Rectal smooth muscle tissue (tissue), 1 donor: Measurements from ENCODE around the gene NTRK3.

ENCODE experiments used
- H3K27ac ChIP-seq: one replicate; pipeline ENCODE4 v1.7.0; 2013; ENCODE audit warnings: low read depth, low read length, inconsistent platforms
- H3K27me3 ChIP-seq: one replicate; pipeline ENCODE4 v1.7.0; 2013; ENCODE audit warnings: low read length; ENCODE audit not compliant: control insufficient read depth, insufficient read depth
- H3K36me3 ChIP-seq: one replicate; pipeline ENCODE4 v1.7.0; 2013; ENCODE audit warnings: low read length; ENCODE audit not compliant: control insufficient read depth, insufficient read depth
- H3K4me1 ChIP-seq: one replicate; pipeline ENCODE4 v1.7.0; 2013; ENCODE audit warnings: low read length; ENCODE audit not compliant: control insufficient read depth, insufficient read depth
- H3K4me3 ChIP-seq: one replicate; pipeline ENCODE4 v1.7.0; 2013; ENCODE audit warnings: low read length
- H3K9ac ChIP-seq: one replicate; pipeline ENCODE4 v1.7.0; 2013; ENCODE audit warnings: low read length

Gene NTRK3

GRCh38 chr15:88187195-88187594 lies 69.3 kb downstream of the NTRK3 start:
- H3K27ac ChIP-seq, result no peak overlapping the region
- H3K36me3 ChIP-seq, result no peaks in the 10 kb centered on the region
- no peak overlapping the region for H3K4me3 ChIP-seq
- H3K4me1 ChIP-seq, result no peaks in the 10 kb centered on the region
- no peak overlapping the region for H3K9ac ChIP-seq
- H3K27me3 ChIP-seq, result no peaks in the 10 kb centered on the region

GRCh38 chr15:88185584-88185983 lies 71.0 kb downstream of the NTRK3 start:
- Histone ChIP-seq H3K36me3 (no peaks in the 10 kb centered on the region), H3K9ac (no peak overlapping the region), H3K27me3 (no peaks in the 10 kb centered on the region), H3K27ac (no peak overlapping the region), H3K4me3 (no peak overlapping the region), H3K4me1 (no peaks in the 10 kb centered on the region)

- no peak overlapping the region for H3K27ac ChIP-seq
- no peaks in the 10 kb centered on the region for H3K4me1 ChIP-seq
- H3K27me3 ChIP-seq, result no peaks in the 10 kb centered on the region
- H3K36me3 ChIP-seq, result no peaks in the 10 kb centered on the region
- no peak overlapping the region for H3K9ac ChIP-seq
- no peak overlapping the region for H3K4me3 ChIP-seq
These were observed 74.9 kb downstream of the NTRK3 start for GRCh38 chr15:88181613-88182012.

GRCh38 chr15:88179562-88179961 lies 77.0 kb downstream of the NTRK3 start:
- no peak overlapping the region for H3K9ac ChIP-seq

GRCh38 chr15:88178631-88179030 lies 77.9 kb downstream of the NTRK3 start:
- no peaks in the 10 kb centered on the region for H3K4me1 ChIP-seq
- H3K27me3 ChIP-seq, result no peaks in the 10 kb centered on the region
- H3K9ac ChIP-seq, result no peak overlapping the region
- H3K36me3 ChIP-seq, result no peaks in the 10 kb centered on the region
- no peak overlapping the region for H3K4me3 ChIP-seq
- no peak overlapping the region for H3K27ac ChIP-seq

More at GRCh38 chr15:88179562-88179961, 77.0 kb downstream of the NTRK3 start:
- H3K4me1 ChIP-seq, result no peaks in the 10 kb centered on the region
- no peaks in the 10 kb centered on the region for H3K27me3 ChIP-seq
- H3K36me3 ChIP-seq, result no peaks in the 10 kb centered on the region
- no peak overlapping the region for H3K27ac ChIP-seq
- H3K4me3 ChIP-seq, result no peak overlapping the region

- Histone ChIP-seq H3K4me1 (no peaks in the 10 kb centered on the region), H3K9ac (no peak overlapping the region), H3K36me3 (no peaks in the 10 kb centered on the region), H3K27me3 (no peaks in the 10 kb centered on the region), H3K27ac (no peak overlapping the region), H3K4me3 (no peak overlapping the region)
These were observed 79.1 kb downstream of the NTRK3 start for GRCh38 chr15:88177451-88177850.

- no peak overlapping the region for H3K27ac ChIP-seq
- no peaks in the 10 kb centered on the region for H3K36me3 ChIP-seq
- no peak overlapping the region for H3K4me3 ChIP-seq
- H3K27me3 ChIP-seq, result no peaks in the 10 kb centered on the region
- no peak overlapping the region for H3K9ac ChIP-seq
- H3K4me1 ChIP-seq, result no peaks in the 10 kb centered on the region
These were observed 82.0 kb downstream of the NTRK3 start for GRCh38 chr15:88174571-88174970.

- H3K9ac ChIP-seq, result no peak overlapping the region
- no peak overlapping the region for H3K27ac ChIP-seq
- H3K4me1 ChIP-seq, result no peaks in the 10 kb centered on the region
- H3K36me3 ChIP-seq, result no peaks in the 10 kb centered on the region
- no peaks in the 10 kb centered on the region for H3K27me3 ChIP-seq
- no peak overlapping the region for H3K4me3 ChIP-seq
These were observed 90.2 kb downstream of the NTRK3 start for GRCh38 chr15:88166082-88166993.

- H3K27ac ChIP-seq, result no peak overlapping the region
- H3K27me3 ChIP-seq, result no peaks in the 10 kb centered on the region
- H3K9ac ChIP-seq, result no peak overlapping the region
- no peak overlapping the region for H3K4me3 ChIP-seq
- no peaks in the 10 kb centered on the region for H3K4me1 ChIP-seq
- H3K36me3 ChIP-seq, result no peaks in the 10 kb centered on the region
These were observed 94.9 kb downstream of the NTRK3 start for GRCh38 chr15:88161636-88162035.

- Histone ChIP-seq H3K27me3 (no peaks in the 10 kb centered on the region), H3K9ac (no peak overlapping the region), H3K4me3 (no peak overlapping the region)
These were observed 101.2 kb downstream of the NTRK3 start for GRCh38 chr15:88155310-88155709.

GRCh38 chr15:88152672-88153071 lies 103.9 kb downstream of the NTRK3 start:
- Histone ChIP-seq H3K27me3 (no peaks in the 10 kb centered on the region), H3K9ac (no peak overlapping the region), H3K36me3 (no peaks in the 10 kb centered on the region), H3K27ac (no peak overlapping the region), H3K4me1 (no peaks in the 10 kb centered on the region), H3K4me3 (no peak overlapping the region)

More at GRCh38 chr15:88155310-88155709, 101.2 kb downstream of the NTRK3 start:
- H3K36me3 ChIP-seq, result no peaks in the 10 kb centered on the region
- no peak overlapping the region for H3K27ac ChIP-seq
- H3K4me1 ChIP-seq, result no peaks in the 10 kb centered on the region

- Histone ChIP-seq H3K27me3 (no peaks in the 10 kb centered on the region), H3K27ac (no peak overlapping the region), H3K4me1 (no peaks in the 10 kb centered on the region), H3K36me3 (no peaks in the 10 kb centered on the region), H3K4me3 (no peak overlapping the region), H3K9ac (no peak overlapping the region)
These were observed 108.8 kb downstream of the NTRK3 start for GRCh38 chr15:88147760-88148159.
